Stimulated activated CD8-positive, alpha-beta memory T cell treated with anti-CD3 and anti-CD28 coated beads, Interleukin-7, amount 100 ng/mL, for 1 hour (primary cell): ENCODE data around the gene ERP44.
"Not testable (repeated sequence)": the region's sequence is repeated elsewhere in the genome, so short reads cannot be mapped to it uniquely, and the experiment has no call there.

Experiments used
- DNase-seq, 2 donors: peaks; one replicate each; pipeline ENCODE4 v3.0.0-alpha.2; 2020; ENCODE audit warnings: low read depth in 2 of 2

ERP44 gene

GRCh38 chr9:100100146-100100667 lies 1.4 kb upstream of the ERP44 start:
- DNase-seq: no peak

- no peak for DNase-seq
Observed at GRCh38 chr9:100099722-100100042, 882 bp upstream of the ERP44 start.

- no peak for DNase-seq
Observed at GRCh38 chr9:100098046-100098886, 534 bp downstream of the ERP44 start.

GRCh38 chr9:100096378-100096916 lies 2.4 kb downstream of the ERP44 start:
- DNase-seq: no peak

- DNase-seq: not testable (repeated sequence)
Observed at GRCh38 chr9:100094411-100094810, 4.4 kb downstream of the ERP44 start.

GRCh38 chr9:100092066-100092465 lies 6.7 kb downstream of the ERP44 start:
- no peak for DNase-seq

GRCh38 chr9:100091650-100092049 lies 7.2 kb downstream of the ERP44 start:
- DNase-seq: no peak

- DNase-seq: no peak
Observed at GRCh38 chr9:100090880-100091279, 7.9 kb downstream of the ERP44 start.

- no peak for DNase-seq
Observed at GRCh38 chr9:100088202-100088601, 10.6 kb downstream of the ERP44 start.

- no peak for DNase-seq
Observed at GRCh38 chr9:100087218-100087617, 11.6 kb downstream of the ERP44 start.

GRCh38 chr9:100086097-100086635 lies 12.6 kb downstream of the ERP44 start:
- DNase-seq: no peak

- DNase-seq: no peak
Observed at GRCh38 chr9:100084734-100085133, 14.1 kb downstream of the ERP44 start.

- DNase-seq: no peak
Observed at GRCh38 chr9:100084128-100084453, 14.7 kb downstream of the ERP44 start.

- DNase-seq: no peak
Observed at GRCh38 chr9:100083448-100084127, 15.2 kb downstream of the ERP44 start.

- DNase-seq: no peak
Observed at GRCh38 chr9:100082782-100083181, 16.0 kb downstream of the ERP44 start.

- not testable (repeated sequence) for DNase-seq
Observed at GRCh38 chr9:100076256-100076655, 22.5 kb downstream of the ERP44 start.

- no peak for DNase-seq
Observed at GRCh38 chr9:100074989-100075388, 23.8 kb downstream of the ERP44 start.

GRCh38 chr9:100074093-100074492 lies 24.7 kb downstream of the ERP44 start:
- no peak for DNase-seq

GRCh38 chr9:100072805-100073204 lies 26.0 kb downstream of the ERP44 start:
- no peak for DNase-seq

GRCh38 chr9:100071271-100071670 lies 27.5 kb downstream of the ERP44 start:
- DNase-seq: no peak

GRCh38 chr9:100070104-100071041 lies 28.4 kb downstream of the ERP44 start:
- DNase-seq: no peak

GRCh38 chr9:100069068-100069467 lies 29.7 kb downstream of the ERP44 start:
- DNase-seq: not testable (repeated sequence)
